Stomach (tissue), 9 donors: ENCODE measurements around the gene FSTL4. TPM values are rescaled to one million over a fixed set of nuclear protein-coding genes. Genes with fewer than 3 reads are reported as not detected.

Experiments
- DNase-seq, 2 donors: peaks; one replicate each; pipeline versions ENCODE4 v3.0.0 to v3.0.0-alpha.2; 2013 to 2019
- H3K27ac ChIP-seq, 5 donors: fragments of 200-600 bp in 4 of 5; sonication (generic) in 4 of 5; one replicate each; pipeline ENCODE4 v1.5.1; 2013 to 2019; ENCODE audit warnings: mild to moderate bottlenecking in 1 of 5, moderate library complexity in 1 of 5
- H3K27me3 ChIP-seq, 3 donors: fragments of 200-600 bp; sonication (generic); one replicate each; pipeline ENCODE4 v1.5.1; 2017 to 2019; ENCODE audit warnings: mixed run types in 1 of 3
- H3K36me3 ChIP-seq, 4 donors: fragments of 200-600 bp; sonication (generic); 1 replicate in 3 of 4; 2 replicates in 1 of 4; pipeline ENCODE4 v1.5.1; 2016 to 2019
- H3K4me1 ChIP-seq, 4 donors: fragments of 200-600 bp; sonication (generic); one replicate each; pipeline ENCODE4 v1.5.1; 2016 to 2019
- H3K4me3 ChIP-seq, 4 donors: fragments of 200-600 bp; sonication (generic) in 3 of 4; one replicate each; pipeline ENCODE4 v1.5.1; 2016 to 2019; ENCODE audit warnings: mild to moderate bottlenecking in 1 of 4
- H3K9me3 ChIP-seq, 4 donors: fragments of 200-600 bp; sonication (generic); one replicate each; pipeline ENCODE4 v1.5.1; 2016 to 2019
- CTCF ChIP-seq, 7 experiments: fragments of 450-650 bp in 4 of 7; fragments of 200-600 bp in 3 of 7; sonication (generic) in 3 of 7; IDR thresholded peaks; one replicate each; pipeline ENCODE4 v1.5.1; 2016 to 2019; ENCODE audit warnings: antibody characterized with exemption in 7 of 7, control low read depth in 2 of 7, mild to moderate bottlenecking in 1 of 7
- EP300 ChIP-seq: sonication (generic); formaldehyde crosslinking; IDR thresholded peaks from one replicate; pipeline ENCODE4 v1.6.1; 2017; ENCODE audit warnings: antibody characterized with exemption
- POLR2A ChIP-seq, 4 donors: fragments of 450-650 bp; IDR thresholded peaks; one replicate each; pipeline ENCODE4 v1.6.1; 2016; ENCODE audit warnings: antibody characterized with exemption in 4 of 4, control low read depth in 2 of 4, mild to moderate bottlenecking in 1 of 4, moderate library complexity in 1 of 4
- POLR2AphosphoS5 ChIP-seq, 3 donors: sonication (generic); formaldehyde crosslinking; IDR thresholded peaks; one replicate each; pipeline ENCODE4 v1.6.1; 2016; ENCODE audit warnings: antibody characterized with exemption in 3 of 3
- WGBS, 5 donors: extraction: QIAGEN DNeasy Blood & Tissue Kit in 3 of 5; methylation state at CpG; one replicate each; pipeline versions ENCODE4 v1.1.5 to v1.1.7; 2013 to 2018; 5-methylcytosine and 5-hydroxymethylcytosine counted together
- intact Hi-C: fragments of 100-400 bp; cut with DNase I; formaldehyde crosslinking; loops from one replicate; pipeline ENCODE4 v1.15.1; 2023; ENCODE audit warnings: low total_unique reads
- polyA plus RNA-seq, 3 donors: library from polyadenylated mRNA; stranded (reverse); fragments of 200-250 nt; gene quantifications; one replicate each; pipeline ENCODE4 v1.2.3, GENCODE V29; 2013
- total RNA-seq, 5 donors: library from RNA; depleted of rRNA; stranded (reverse); fragments of >200 nt; gene quantifications; one replicate each; pipeline versions ENCODE4 v1.1.0 to v1.2.3, GENCODE V29; 2014 to 2016
- donor health status: healthy with polysubstance abuse.
- donor health status: Bipolar disorder and iron deficiency.
- donor health status: healthy.

The FSTL4 gene
- total and polyA plus RNA-seq, 8 donors: 0.37 to 0.55 TPM; not detected in 6

- H3K4me1 ChIP-seq: no peaks in the 10 kb centered on the region
- H3K4me3 ChIP-seq: no peak overlapping the region
- H3K9me3 ChIP-seq: no peaks in the 10 kb centered on the region
- no peak for DNase-seq
- no peak for TF ChIP-seq POLR2AphosphoS5 (IDR thresholded peaks at IDR 0.05)
- no peak for TF ChIP-seq CTCF (IDR thresholded peaks at IDR 0.05)
- intact Hi-C loops: no loop called here
- WGBS, 5 donors: 27 to 66% (median 64%) methylated on average over 2 of the region's 2 CpGs
- H3K36me3 ChIP-seq: no peaks in the 10 kb centered on the region
- peaks cover 0 to 9% (median 0%) of the 10 kb centered on the region in 3 donors for H3K27me3 ChIP-seq
- no peak overlapping the region for H3K27ac ChIP-seq
Observed at GRCh38 chr5:133637206-133637605, 24.9 kb upstream of the FSTL4 start.

DNA sequence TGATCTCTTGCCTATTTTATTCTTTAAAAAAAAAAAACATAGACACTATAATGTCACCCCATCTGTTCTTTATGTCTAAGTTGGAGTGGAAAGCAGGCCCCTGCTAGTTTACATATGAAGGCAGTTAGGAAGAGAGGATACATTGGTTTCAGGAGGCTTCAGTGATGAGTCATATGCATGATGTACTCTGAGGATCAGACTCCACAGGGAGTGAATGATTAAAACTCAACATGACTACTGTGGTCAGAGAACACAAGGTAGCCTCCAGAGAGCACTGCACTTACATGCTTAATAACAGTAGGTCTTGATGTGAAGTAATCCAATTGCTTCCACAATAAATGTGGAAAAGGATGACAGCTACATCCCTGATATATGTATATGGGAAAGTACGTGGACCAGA is 22.7 kb upstream of the FSTL4 start:
- Histone ChIP-seq H3K4me1 (no peaks in the 10 kb centered on the region), H3K27me3 (peaks cover 0 to 7% (median 0%) of the 10 kb centered on the region in 3 donors), H3K36me3 (no peaks in the 10 kb centered on the region), H3K9me3 (no peaks in the 10 kb centered on the region), H3K4me3 (no peak overlapping the region), H3K27ac (no peak overlapping the region)
- intact Hi-C loops: no loop called here
- DNase-seq: no peak
- WGBS, 5 donors: 0 to 81% (median 30%) methylated on average over 1 of the region's 1 CpG
- no peak for TF ChIP-seq POLR2AphosphoS5 (IDR thresholded peaks at IDR 0.05)
- no peak for TF ChIP-seq CTCF (IDR thresholded peaks at IDR 0.05)
- no peak for TF ChIP-seq POLR2A (IDR thresholded peaks at IDR 0.05)
- no peak for TF ChIP-seq EP300

GRCh38 chr5:133627180-133627579 is 14.8 kb upstream of the FSTL4 start:
- no peaks in the 10 kb centered on the region for H3K4me1 ChIP-seq
- no peak overlapping the region for H3K27ac ChIP-seq
- H3K9me3 ChIP-seq: no peaks in the 10 kb centered on the region
- no peak for DNase-seq
- H3K36me3 ChIP-seq: no peaks in the 10 kb centered on the region
- intact Hi-C loops: no loop called here
- H3K4me3 ChIP-seq: no peak overlapping the region
- no peak for TF ChIP-seq CTCF (IDR thresholded peaks at IDR 0.05)
- TF ChIP-seq POLR2AphosphoS5 (IDR thresholded peaks at IDR 0.05): no peak
- TF ChIP-seq EP300: no peak
- TF ChIP-seq POLR2A (IDR thresholded peaks at IDR 0.05): no peak
- H3K27me3 ChIP-seq: no peaks in the 10 kb centered on the region
- WGBS, 5 donors: 20 to 54% (median 41%) methylated on average over 1 of the region's 1 CpG

DNA sequence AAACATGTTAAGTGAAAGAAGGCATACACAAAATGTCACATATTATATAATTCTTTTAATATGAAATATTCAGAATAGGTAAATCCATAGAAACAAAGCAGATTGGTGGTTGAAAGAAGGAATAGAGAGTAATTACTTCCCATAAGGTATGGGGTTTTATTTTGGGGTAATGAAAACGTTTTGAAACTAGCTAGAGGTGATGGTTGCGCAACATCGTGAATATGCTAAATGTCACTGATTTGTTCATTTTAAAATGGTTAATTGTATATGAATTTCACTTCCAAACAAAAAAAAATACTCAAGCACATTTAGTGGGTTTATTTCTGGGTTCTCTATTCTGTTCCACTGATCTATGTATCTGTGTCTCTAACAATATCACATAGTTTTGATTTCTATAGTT is 12.0 kb upstream of the FSTL4 start:
- TF ChIP-seq POLR2A (IDR thresholded peaks at IDR 0.05) (no peak), EP300 (no peak), CTCF (IDR thresholded peaks at IDR 0.05) (no peak), POLR2AphosphoS5 (IDR thresholded peaks at IDR 0.05) (no peak)
- H3K36me3 ChIP-seq: no peaks in the 10 kb centered on the region
- no peaks in the 10 kb centered on the region for H3K4me1 ChIP-seq
- no peaks in the 10 kb centered on the region for H3K9me3 ChIP-seq
- WGBS, 5 donors: 61 to 72% (median 69%) methylated on average over 3 of the region's 3 CpGs
- H3K4me3 ChIP-seq: no peak overlapping the region
- no peak overlapping the region for H3K27ac ChIP-seq
- peaks cover 0 to 12% (median 0%) of the 10 kb centered on the region in 3 donors for H3K27me3 ChIP-seq
- intact Hi-C loops: no loop called here
- no peak for DNase-seq
